SK-N-SH (cell line): Measurements from ENCODE around the gene CEP63. TPM values are rescaled to one million over a fixed set of nuclear protein-coding genes. Genes with fewer than 3 reads are reported as not detected.

Experiments
- CTCF ChIA-PET: fragments of 300-600, 350-600 bp; formaldehyde crosslinking; extraction: SDS; loops from one replicate; lab custom pipeline; 2021; lab: Yijun Ruan, JAX
- POLR2A ChIA-PET: fragments of 350-600 bp; sonication (Branson Sonifier 250); formaldehyde crosslinking; extraction: SDS; loops from one replicate; lab custom pipeline; 2020; ENCODE audit warnings: antibody characterized with exemption, inconsistent platforms; lab: Yijun Ruan, JAX
- DNase-seq: peaks from one replicate; pipeline ENCODE4 v3.0.0; 2012
- H2AFZ ChIP-seq: fragments of 200-600 bp; sonication (generic); 2 replicates; pipeline ENCODE4 v1.8.1; 2016; ENCODE audit warnings: antibody characterized with exemption, mild to moderate bottlenecking, low read depth
- H3F3A ChIP-seq: fragments of 200-600 bp; sonication (generic); replicated peaks from 2 replicates; pipeline ENCODE3; 2016; ENCODE audit warnings: antibody characterized with exemption, mild to moderate bottlenecking; ENCODE audit not compliant: insufficient read depth
- H3K27ac ChIP-seq, 2 experiments: fragments of 200-500 bp in 1 of 2; fragments of 200-600 bp in 1 of 2; sonication (Bioruptor generic) in 1 of 2; sonication (generic), shearing (Covaris generic) in 1 of 2; 2 replicates each; pipeline versions ENCODE4 v1.5.1 to v1.6.1; 2014 to 2016; ENCODE audit warnings: low read depth in 2 of 2, inconsistent platforms in 1 of 2, low read length in 1 of 2, mild to moderate bottlenecking in 1 of 2, mixed read lengths in 1 of 2
- H3K27me3 ChIP-seq: fragments of 200-600 bp; sonication (generic), shearing (Covaris generic); 2 replicates; pipeline ENCODE4 v1.6.1; 2016; ENCODE audit warnings: mixed run types; ENCODE audit not compliant: insufficient read depth
- H3K36me3 ChIP-seq, 2 experiments: fragments of 200-500 bp in 1 of 2; fragments of 200-600 bp in 1 of 2; sonication (Bioruptor generic) in 1 of 2; sonication (generic) in 1 of 2; replicated peaks in 1 of 2; 2 replicates each; pipeline versions ENCODE3 to v1.5.1; 2014 to 2016; ENCODE audit warnings: low read length in 1 of 2, mild to moderate bottlenecking in 1 of 2; ENCODE audit not compliant: insufficient read depth in 2 of 2, control insufficient read depth in 1 of 2
- H3K4me1 ChIP-seq, 2 experiments: fragments of 200-500 bp in 1 of 2; fragments of 200-600 bp in 1 of 2; sonication (Bioruptor generic) in 1 of 2; sonication (generic), shearing (Covaris generic) in 1 of 2; 2 replicates each; pipeline versions ENCODE4 v1.5.1 to v1.6.1; 2014 to 2016; ENCODE audit warnings: low read depth in 1 of 2, low read length in 1 of 2, mixed run types in 1 of 2; ENCODE audit not compliant: insufficient read depth in 2 of 2, control insufficient read depth in 1 of 2
- H3K4me2 ChIP-seq: fragments of 200-600 bp; sonication (generic), shearing (Covaris generic); 2 replicates; pipeline ENCODE4 v1.6.1; 2017; ENCODE audit warnings: mixed run types
- H3K4me3 ChIP-seq, 2 experiments: fragments of 200-500 bp in 1 of 2; fragments of 200-600 bp in 1 of 2; sonication (Bioruptor generic) in 1 of 2; sonication (generic), shearing (Covaris generic) in 1 of 2; 2 replicates each; pipeline versions ENCODE4 v1.5.1 to v1.8.1; 2014 to 2016; ENCODE audit warnings: low read depth in 2 of 2, inconsistent platforms in 1 of 2, low read length in 1 of 2, mild to moderate bottlenecking in 1 of 2, mixed read lengths in 1 of 2, moderate library complexity in 1 of 2
- H3K79me2 ChIP-seq: fragments of 200-600 bp; sonication (generic); 2 replicates; pipeline ENCODE4 v1.8.1; 2017; ENCODE audit warnings: mild to moderate bottlenecking; ENCODE audit not compliant: insufficient read depth
- H3K9ac ChIP-seq: fragments of 200-600 bp; sonication (generic); 2 replicates; pipeline ENCODE4 v1.6.1; 2017; ENCODE audit warnings: mixed run types
- H3K9me2 ChIP-seq: fragments of 200-600 bp; sonication (generic); 2 replicates; pipeline ENCODE4 v1.6.1; 2017; ENCODE audit warnings: mixed run types
- H3K9me3 ChIP-seq: fragments of 200-600 bp; sonication (generic); 2 replicates; pipeline ENCODE4 v1.6.1; 2017; ENCODE audit warnings: mixed run types, mild to moderate bottlenecking, moderate library complexity
- H4K20me1 ChIP-seq: fragments of 200-600 bp; sonication (generic); 2 replicates; pipeline ENCODE4 v1.6.1; 2017; ENCODE audit warnings: mild to moderate bottlenecking, mixed run types; ENCODE audit not compliant: insufficient read depth
- CHD2 ChIP-seq: fragments of 150-350 bp; IDR thresholded peaks from 2 replicates; pipeline ENCODE4 v1.6.1; 2018; ENCODE audit warnings: low read length; ENCODE audit not compliant: partially characterized antibody
- EZH2phosphoT487 ChIP-seq: fragments of 200-600 bp; sonication (generic); IDR thresholded peaks from 2 replicates; pipeline ENCODE4 v1.6.1; 2017; ENCODE audit warnings: low read depth, mixed run types, mild to moderate bottlenecking, antibody characterized with exemption, moderate library complexity, borderline replicate concordance
- FOXJ3 ChIP-seq: sonication (generic); formaldehyde crosslinking; IDR thresholded peaks from 2 replicates; pipeline ENCODE4 v1.5.1; 2020; ENCODE audit warnings: mild to moderate bottlenecking, missing genetic modification reagents
- GABPA ChIP-seq: IDR thresholded peaks from 2 replicates; pipeline ENCODE4 v1.4.0; 2012; ENCODE audit warnings: low read depth, mild to moderate bottlenecking
- GATA2 ChIP-seq: sonication (generic); formaldehyde crosslinking; IDR thresholded peaks from 2 replicates; pipeline ENCODE4 v1.5.0; 2020; ENCODE audit warnings: mild to moderate bottlenecking, missing genetic modification reagents
- JUND ChIP-seq: IDR thresholded peaks from 2 replicates; pipeline ENCODE4 v1.4.0; 2012
- MAX ChIP-seq: IDR thresholded peaks from 2 replicates; pipeline ENCODE4 v1.4.0; 2012; ENCODE audit warnings: low read depth
- MXI1 ChIP-seq: IDR thresholded peaks from 2 replicates; pipeline ENCODE4 v1.6.1; 2012; ENCODE audit warnings: mild to moderate bottlenecking, low read depth, low read length, improper control_type of control experiment
- NFIC ChIP-seq: IDR thresholded peaks from 2 replicates; pipeline ENCODE4 v1.4.0; 2012; ENCODE audit warnings: borderline replicate concordance
- POLR2AphosphoS5 ChIP-seq: IDR thresholded peaks from 2 replicates; pipeline ENCODE4 v1.6.1; 2012; ENCODE audit warnings: low read depth, low read length
- RAD21 ChIP-seq: IDR thresholded peaks from 2 replicates; pipeline ENCODE4 v1.6.1; 2012; ENCODE audit warnings: mild to moderate bottlenecking, low read length
- RCOR1 ChIP-seq: fragments of 150-350 bp; IDR thresholded peaks from 2 replicates; pipeline ENCODE4 v1.6.1; 2017; ENCODE audit warnings: antibody characterized with exemption, low read length
- REST ChIP-seq: IDR thresholded peaks from 2 replicates; pipeline ENCODE4 v1.6.1; 2012; ENCODE audit warnings: mild to moderate bottlenecking, low read depth, low read length, moderate library complexity
- TEAD4 ChIP-seq: IDR thresholded peaks from 2 replicates; pipeline ENCODE4 v1.4.0; 2012; ENCODE audit warnings: mild to moderate bottlenecking, borderline replicate concordance; ENCODE audit not compliant: insufficient read depth
- USF1 ChIP-seq: IDR thresholded peaks from 2 replicates; pipeline ENCODE4 v1.4.0; 2012; ENCODE audit warnings: low read depth, borderline replicate concordance
- YY1 ChIP-seq: IDR thresholded peaks from 2 replicates; pipeline ENCODE4 v1.4.0; 2012; ENCODE audit warnings: low read depth, mild to moderate bottlenecking
- WGBS: methylation state at CpG from one replicate; pipeline ENCODE4 v1.1.6; 2017; ENCODE audit warnings: low lambda C conversion rate; 5-methylcytosine and 5-hydroxymethylcytosine counted together
- polyA plus RNA-seq, 3 experiments: library from polyadenylated mRNA; depleted of rRNA; stranded (reverse); fragments of >200 nt; gene quantifications; 2 replicates each; pipeline ENCODE4 v1.2.3, GENCODE V29; 2012

The CEP63 gene
- polyA plus RNA-seq, 1 of the 3 experiments (the other 2 are of a cell fraction): 6.3 TPM

- peaks cover 0 to 9% of the 10 kb centered on the region in 2 experiments; a peak in 3 of 4 replicates for H3K4me1 ChIP-seq
- H2AFZ ChIP-seq: no peak overlapping the region
- CTCF ChIA-PET: interaction anchor here (0.7 to 17.6 kb wide), 6 partner anchors 8 to 658 kb away, joined by 3 to 375 read pairs (median 5); no protein-coding TSS in a partner anchor
- no peaks in the 10 kb centered on the region for H3K9me2 ChIP-seq
- H3K79me2 ChIP-seq: peaks cover 24% of the 10 kb centered on the region
- 0 out of 2 replicates have a peak overlapping the region, but pooled peaks have one; percentile 51 for H3K9ac ChIP-seq
- peak overlapping the region in 1 of 2 experiments; percentile 83; a peak in 2 of 4 replicates for H3K27ac ChIP-seq
- H3K4me3 ChIP-seq: no peak overlapping the region
- no peaks in the 10 kb centered on the region for H3K9me3 ChIP-seq
- H4K20me1 ChIP-seq: no peaks in the 10 kb centered on the region
- no peak for DNase-seq
- TF ChIP-seq POLR2AphosphoS5: 0 out of 2 replicates have a peak, but pooled peaks have one; percentile 14
- TF ChIP-seq RCOR1: no peak
- no peak for TF ChIP-seq CHD2
- no peak for TF ChIP-seq EZH2phosphoT487
- TF ChIP-seq, all 33 proteins: peak for 1
- Histone ChIP-seq H3F3A (peaks cover 31% of the 10 kb centered on the region), H3K27me3 (no peaks in the 10 kb centered on the region), H3K36me3 (peaks cover 41 to 45% of the 10 kb centered on the region in 2 experiments), H3K4me2 (no peak overlapping the region)
- WGBS: 95% methylated on average over 3 of the region's 4 CpGs
- POLR2A ChIA-PET: no interaction called here
Measured at GRCh38 chr3:134476306-134476705, 9.6 kb upstream of the CEP63 start.

- no peaks in the 10 kb centered on the region for H3K9me3 ChIP-seq
- H3K4me1 ChIP-seq: peaks cover 0 to 9% of the 10 kb centered on the region in 2 experiments; a peak in 3 of 4 replicates
- 97% methylated on average over 6 of the region's 6 CpGs for WGBS
- TF ChIP-seq GATA2 (CRISPR knock-in tag) (no peak), MAX (no peak), RCOR1 (no peak), TEAD4 (no peak), JUND (no peak), RAD21 (no peak), REST (no peak), USF1 (no peak), MXI1 (no peak), FOXJ3 (CRISPR knock-in tag) (no peak), YY1 (no peak), GABPA (no peak), POLR2AphosphoS5 (no peak), NFIC (no peak)
- POLR2A ChIA-PET: interaction anchor here (0.6 kb wide), 1 partner anchor 166 kb away, joined by 3 read pairs; no protein-coding TSS in a partner anchor
- peak overlapping the region in 1 of 2 experiments; percentile 83; a peak in 3 of 4 replicates for H3K27ac ChIP-seq
- peak overlapping the region; percentile 51; the same call in 1 of the 2 replicates for H3K9ac ChIP-seq
- CTCF ChIA-PET: interaction anchor here (0.6 to 17.6 kb wide), 7 partner anchors 10 to 1164 kb away, joined by 3 to 375 read pairs (median 5); no protein-coding TSS in a partner anchor
- peaks cover 48 to 52% of the 10 kb centered on the region in 2 experiments for H3K36me3 ChIP-seq
- H3F3A ChIP-seq: peaks cover 32% of the 10 kb centered on the region
- DNase-seq: no peak
- no peak overlapping the region for H3K4me2 ChIP-seq
- no peak overlapping the region for H2AFZ ChIP-seq
- peaks cover 31% of the 10 kb centered on the region for H3K79me2 ChIP-seq
- no peaks in the 10 kb centered on the region for H3K27me3 ChIP-seq
- H3K4me3 ChIP-seq: no peak overlapping the region
- no peaks in the 10 kb centered on the region for H4K20me1 ChIP-seq
- H3K9me2 ChIP-seq: no peaks in the 10 kb centered on the region
Measured at GRCh38 chr3:134477002-134477401, 8.9 kb upstream of the CEP63 start.
